GF-D8 (cell line): Measurements from ENCODE around the gene DIPK1B.

Experiments
- DNase-seq: peaks from one replicate; lab custom pipeline; 2025; lab: John Stamatoyannopoulos, UW

Gene DIPK1B

GRCh38 chr9:136720251-136720897 lies 8.0 kb downstream of the DIPK1B start:
- no peak for DNase-seq

- no peak for DNase-seq
Measured at GRCh38 chr9:136720898-136721338, 8.5 kb downstream of the DIPK1B start.

GRCh38 chr9:136721339-136722092 lies 9.1 kb downstream of the DIPK1B start:
- no peak for DNase-seq

- DNase-seq = no peak
Measured at GRCh38 chr9:136722093-136722968, 10.0 kb downstream of the DIPK1B start.

GRCh38 chr9:136722969-136723356 lies 10.6 kb downstream of the DIPK1B start:
- no peak for DNase-seq

- no peak for DNase-seq
Measured at GRCh38 chr9:136723362-136723976, 11.1 kb downstream of the DIPK1B start.

- no peak for DNase-seq
Measured at GRCh38 chr9:136723989-136724388, 11.6 kb downstream of the DIPK1B start.

- DNase-seq = no peak
Measured at GRCh38 chr9:136724772-136725171, 12.4 kb downstream of the DIPK1B start.

- DNase-seq = no peak
Measured at GRCh38 chr9:136725612-136726011, 13.2 kb downstream of the DIPK1B start.

- no peak for DNase-seq
Measured at GRCh38 chr9:136726118-136726517, 13.7 kb downstream of the DIPK1B start.

GRCh38 chr9:136726631-136727191 lies 14.3 kb downstream of the DIPK1B start:
- no peak for DNase-seq

- peak; percentile 45 for DNase-seq
Measured at GRCh38 chr9:136728080-136728547, 15.7 kb downstream of the DIPK1B start.

GRCh38 chr9:136728548-136729123 lies 16.3 kb downstream of the DIPK1B start:
- no peak for DNase-seq

GRCh38 chr9:136729144-136729543 lies 16.8 kb downstream of the DIPK1B start:
- DNase-seq = peak; percentile 18

GRCh38 chr9:136729926-136730325 lies 17.6 kb downstream of the DIPK1B start:
- no peak for DNase-seq

- no peak for DNase-seq
Measured at GRCh38 chr9:136732444-136733178, 20.2 kb downstream of the DIPK1B start.

- DNase-seq = no peak
Measured at GRCh38 chr9:136733611-136734010, 21.2 kb downstream of the DIPK1B start.

GRCh38 chr9:136734837-136735496 lies 22.6 kb downstream of the DIPK1B start:
- no peak for DNase-seq

GRCh38 chr9:136735812-136736480 lies 23.6 kb downstream of the DIPK1B start:
- no peak for DNase-seq
